K562 (cell line): ENCODE measurements around the gene DNAJB2. TPM values are rescaled to one million over a fixed set of nuclear protein-coding genes. Genes with fewer than 3 reads are reported as not detected.

ENCODE experiments used
- CBFA2T3 ChIP-seq: fragments of 450-650 bp; IDR thresholded peaks from 2 replicates; pipeline ENCODE4 v1.6.1; 2017
- CREB3L1 ChIP-seq: fragments of 450-650 bp; IDR thresholded peaks from 2 replicates; pipeline ENCODE4 v1.6.1; 2014; ENCODE audit warnings: low read depth, mild to moderate bottlenecking, moderate library complexity, borderline replicate concordance
- E2F4 ChIP-seq: sonication (generic); formaldehyde crosslinking; IDR thresholded peaks from 2 replicates; pipeline ENCODE4 v1.8.0; 2022; ENCODE audit warnings: mild to moderate bottlenecking, low read depth, missing genetic modification reagents
- E2F6 ChIP-seq, 2 experiments: IDR thresholded peaks; 2 replicates each; pipeline ENCODE4 v1.6.1; 2011; ENCODE audit warnings: borderline replicate concordance in 1 of 2, control low read depth in 1 of 2, low read depth in 1 of 2, low read length in 1 of 2, mild to moderate bottlenecking in 1 of 2, mixed read lengths in 1 of 2, moderate library complexity in 1 of 2; ENCODE audit not compliant: insufficient read depth in 1 of 2, insufficient read length in 1 of 2, poor library complexity in 1 of 2, severe bottlenecking in 1 of 2; ENCODE audit errors: extremely low read depth in 1 of 2
- ESRRB ChIP-seq: fragments of 250-450 bp; sonication (Bioruptor Pico); IDR thresholded peaks from 2 replicates; pipeline ENCODE4 v1.5.0; 2020; ENCODE audit warnings: mild to moderate bottlenecking, moderate library complexity, borderline replicate concordance
- FOXJ2 ChIP-seq: fragments of 200-800 bp; sonication (Bioruptor generic); IDR thresholded peaks from 2 replicates; pipeline ENCODE4 v1.6.1; 2016; ENCODE audit warnings: missing genetic modification characterization, missing compliant biosample characterization
- IRF1 ChIP-seq: sonication (generic); formaldehyde crosslinking; IDR thresholded peaks from 2 replicates; pipeline ENCODE4 v1.8.0; 2022; ENCODE audit warnings: missing genetic modification reagents, mild to moderate bottlenecking, borderline replicate concordance
- MCM5 ChIP-seq: fragments of 450-650 bp; IDR thresholded peaks from 2 replicates; pipeline ENCODE4 v1.6.1; 2016; ENCODE audit warnings: low read depth
- MLX ChIP-seq, 2 experiments: fragments of 450-650 bp in 1 of 2; sonication (generic) in 1 of 2; formaldehyde crosslinking; conservative IDR thresholded peaks; 2 replicates each; pipeline versions ENCODE4 v1.4.0 to v1.8.1; 2020 to 2022; ENCODE audit warnings: mild to moderate bottlenecking in 1 of 2, missing genetic modification reagents in 1 of 2
- MTA3 ChIP-seq: fragments of 450-650 bp; formaldehyde crosslinking; IDR thresholded peaks from 2 replicates; pipeline ENCODE4 v1.6.1; 2017; ENCODE audit warnings: mild to moderate bottlenecking, borderline replicate concordance
- NFIC ChIP-seq: fragments of 450-650 bp; IDR thresholded peaks from 2 replicates; pipeline ENCODE4 v1.6.1; 2017; ENCODE audit warnings: mild to moderate bottlenecking, inconsistent platforms
- POU5F1 ChIP-seq: fragments of 150-350 bp; IDR thresholded peaks from 2 replicates; pipeline ENCODE4 v1.6.1; 2014; ENCODE audit warnings: borderline replicate concordance, low read length, low read depth, mild to moderate bottlenecking; ENCODE audit not compliant: partially characterized antibody
- PPARD ChIP-seq: fragments of 250-450 bp; sonication (Bioruptor Pico); IDR thresholded peaks from 2 replicates; pipeline ENCODE4 v1.8.0; 2022; ENCODE audit warnings: inconsistent platforms, mild to moderate bottlenecking, moderate library complexity
- SRF ChIP-seq, 2 experiments: fragments of 250-450, 450-650 bp in 1 of 2; sonication (Bioruptor Pico) in 1 of 2; sonication (generic) in 1 of 2; formaldehyde crosslinking; IDR thresholded peaks; 2 replicates each; pipeline versions ENCODE4 v1.5.0 to v1.5.1; 2020 to 2022; ENCODE audit warnings: mild to moderate bottlenecking in 1 of 2, missing genetic modification reagents in 1 of 2
- TAF1 ChIP-seq: IDR thresholded peaks from 2 replicates; pipeline ENCODE4 v1.6.1; 2011; ENCODE audit warnings: mild to moderate bottlenecking, low read length, moderate library complexity; ENCODE audit not compliant: insufficient read depth, control insufficient read depth, severe bottlenecking; ENCODE audit errors: extremely low read depth
- TCFL5 ChIP-seq: fragments of 250-450 bp; sonication (Bioruptor Pico); conservative IDR thresholded peaks from 2 replicates; pipeline ENCODE4 v1.6.1; 2021; ENCODE audit warnings: mild to moderate bottlenecking, moderate library complexity, matching md5 sums
- ZNF77 ChIP-seq: fragments of 250-450 bp; sonication (Bioruptor Pico); IDR thresholded peaks from 2 replicates; pipeline ENCODE4 v1.5.0; 2020
- polyA plus RNA-seq, 8 experiments: library from polyadenylated mRNA; depleted of rRNA in 4 of 8; stranded (reverse) in 5 of 8; unstranded in 3 of 8; fragments of >200 nt; fragmentation: Nextera tagmentation in 2 of 8; fragmentation: Illumina TruSeq in 1 of 8; extraction: Ambion mirVana in 2 of 8; extraction: Trizol in 1 of 8; gene quantifications; 2 replicates each; pipeline versions ENCODE4 v1.2.1 to v1.2.3, GENCODE V29; 2011 to 2014; ENCODE audit warnings: inconsistent platforms in 1 of 8, missing spikeins in 1 of 8
- total RNA-seq, 7 experiments: library from RNA; depleted of rRNA in 6 of 7; stranded (reverse); fragments of >200 nt in 6 of 7; fragmentation: Illumina TruSeq in 2 of 7; extraction: Trizol in 2 of 7; gene quantifications; 2 replicates each; pipeline versions ENCODE4 v1.2.1 to v1.2.3, GENCODE V29; 2011 to 2021; ENCODE audit warnings: low replicate concordance in 1 of 7
- TF ChIP-seq, protein P1 (sequence below): sonication (generic); formaldehyde crosslinking; IDR thresholded peaks from 2 replicates; pipeline ENCODE4 v1.8.0; 2022; ENCODE audit warnings: missing genetic modification reagents, mild to moderate bottlenecking, moderate library complexity, borderline replicate concordance
- TF ChIP-seq, protein P2 (sequence below): fragments of 450-650 bp; conservative IDR thresholded peaks from 2 replicates; pipeline ENCODE4 v1.6.1; 2016; ENCODE audit warnings: missing genetic modification characterization, low read depth, mild to moderate bottlenecking, missing compliant biosample characterization, moderate library complexity

The DNAJB2 gene
- total and polyA plus RNA-seq, 9 of the 15 experiments (the other 6 are each of a cell fraction or from before 2014, with no cell fraction given), result 0.08 to 3.0 (median 2.2) TPM; not detected in 1

- TF ChIP-seq PPARD (CRISPR knock-in tag) (no peak), E2F4 (CRISPR knock-in tag) (peak; percentile 65; the same call in 1 of the 2 replicates), MTA3 (no peak), TCFL5 (no peak), E2F6 (IDR thresholded peaks at IDR 0.05; ENCODE audit: borderline replicate concordance in 1 of 2, extremely low read depth in 1 of 2, insufficient read depth in 1 of 2, insufficient read length in 1 of 2, low read depth in 1 of 2, low read length in 1 of 2, poor library complexity in 1 of 2, severe bottlenecking in 1 of 2) (peak in 1 of 2 experiments; percentile 47), CREB3L1 (no peak), ZNF77 (CRISPR knock-in tag) (no peak), MLX (CRISPR knock-in tag; conservative IDR thresholded peaks at IDR 0.05) (no peak), ESRRB (no peak), POU5F1 (no peak), IRF1 (no peak), FOXJ2 (tag) (no peak), NFIC (no peak), SRF (CRISPR knock-in tag; IDR thresholded peaks at IDR 0.05) (0 out of 4 replicates have a peak, but pooled peaks of 1 of the 2 experiments have one; percentile 35), MCM5 (no peak), CBFA2T3 (no peak), TAF1 (no peak)
- TF ChIP-seq, protein P1, sequence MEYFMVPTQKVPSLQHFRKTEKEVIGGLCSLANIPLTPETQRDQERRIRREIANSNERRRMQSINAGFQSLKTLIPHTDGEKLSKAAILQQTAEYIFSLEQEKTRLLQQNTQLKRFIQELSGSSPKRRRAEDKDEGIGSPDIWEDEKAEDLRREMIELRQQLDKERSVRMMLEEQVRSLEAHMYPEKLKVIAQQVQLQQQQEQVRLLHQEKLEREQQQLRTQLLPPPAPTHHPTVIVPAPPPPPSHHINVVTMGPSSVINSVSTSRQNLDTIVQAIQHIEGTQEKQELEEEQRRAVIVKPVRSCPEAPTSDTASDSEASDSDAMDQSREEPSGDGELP (CRISPR knock-in tag), result peak; percentile 69; the same call in 1 of the 2 replicates
- TF ChIP-seq, protein P2, sequence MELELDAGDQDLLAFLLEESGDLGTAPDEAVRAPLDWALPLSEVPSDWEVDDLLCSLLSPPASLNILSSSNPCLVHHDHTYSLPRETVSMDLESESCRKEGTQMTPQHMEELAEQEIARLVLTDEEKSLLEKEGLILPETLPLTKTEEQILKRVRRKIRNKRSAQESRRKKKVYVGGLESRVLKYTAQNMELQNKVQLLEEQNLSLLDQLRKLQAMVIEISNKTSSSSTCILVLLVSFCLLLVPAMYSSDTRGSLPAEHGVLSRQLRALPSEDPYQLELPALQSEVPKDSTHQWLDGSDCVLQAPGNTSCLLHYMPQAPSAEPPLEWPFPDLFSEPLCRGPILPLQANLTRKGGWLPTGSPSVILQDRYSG, result no peak
These were observed 52.5 kb downstream of the DNAJB2 start (continued) for GRCh38 chr2:219331560-219332213.
